Muscle of arm (tissue), 12 donors: ENCODE data around the gene PIK3R6. TPM values are rescaled to one million over a fixed set of nuclear protein-coding genes. Genes with fewer than 3 reads are reported as not detected.

Source experiments
- DNase-seq: peaks from one replicate; pipeline ENCODE4 v3.0.0-alpha.2; 2013
- polyA plus RNA-seq, 12 donors: library from polyadenylated mRNA; unstranded; fragments of 120-200 nt; gene quantifications; one replicate each; pipeline ENCODE4 v1.2.1, GENCODE V29; 2013; ENCODE audit not compliant: insufficient read length in 12 of 12

Gene PIK3R6
- polyA plus RNA-seq, 12 donors, result 3.0 to 5.8 (median 4.1) TPM; not detected in 1

GRCh38 chr17:8855477-8856204, 11.8 kb downstream of the PIK3R6 start:
- DNase-seq, result no peak

GRCh38 chr17:8851600-8851999, 15.9 kb downstream of the PIK3R6 start:
- DNase-seq, result no peak

- no peak for DNase-seq
Measured at GRCh38 chr17:8849311-8850041, 18.0 kb downstream of the PIK3R6 start.

DNA sequence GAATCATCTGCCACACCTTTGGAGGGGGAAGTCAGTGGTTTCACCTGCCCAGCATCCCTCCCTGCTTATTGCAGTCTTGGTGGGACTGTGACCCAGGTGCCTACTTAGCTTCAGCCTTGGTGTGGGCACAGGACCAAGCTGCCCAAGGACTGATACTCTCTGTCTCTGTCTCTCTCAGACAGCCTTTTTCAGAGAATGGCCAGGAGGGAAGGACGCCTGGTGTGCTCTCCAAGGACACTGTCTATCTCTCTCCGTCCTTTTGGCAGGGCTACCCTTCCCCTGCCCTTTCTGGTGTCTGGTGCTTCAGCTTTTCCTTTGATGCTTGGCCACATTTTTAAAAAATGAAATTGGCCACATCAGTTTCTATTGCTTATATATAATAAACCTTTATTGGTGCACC, 19.6 kb downstream of the PIK3R6 start:
- DNase-seq, result no peak

GRCh38 chr17:8846768-8847211, 20.7 kb downstream of the PIK3R6 start:
- no peak for DNase-seq

GRCh38 chr17:8844229-8845218, 22.9 kb downstream of the PIK3R6 start:
- no peak for DNase-seq

- no peak for DNase-seq
Measured at GRCh38 chr17:8843344-8843743, 24.1 kb downstream of the PIK3R6 start.

GRCh38 chr17:8841844-8842243, 25.6 kb downstream of the PIK3R6 start:
- DNase-seq, result no peak

DNA sequence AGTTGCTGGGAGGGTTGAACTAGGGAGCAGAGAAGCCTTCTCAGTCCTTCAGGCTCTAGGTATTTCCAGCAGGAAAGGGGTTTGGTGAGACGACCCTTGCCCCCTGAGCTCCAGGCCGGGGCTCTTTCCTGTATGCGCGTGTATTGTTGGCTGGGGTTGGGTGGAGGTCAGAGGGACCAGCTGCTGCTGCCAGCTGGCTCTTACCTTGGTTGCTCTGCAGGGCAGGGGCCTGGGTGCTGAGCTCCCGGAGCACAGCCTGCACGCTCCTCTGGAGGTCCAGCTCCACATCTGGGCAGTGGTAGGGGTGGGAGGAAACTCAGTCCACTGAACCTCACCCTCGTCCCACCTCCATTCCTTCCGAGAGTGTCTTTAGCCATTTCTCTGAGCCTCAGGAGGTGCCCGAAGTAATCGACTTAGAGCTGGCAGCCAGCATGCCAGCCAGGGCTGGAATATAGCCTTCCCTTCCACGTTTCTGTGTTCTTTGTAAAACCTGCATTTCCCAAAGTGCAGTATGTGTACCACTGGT, 28.0 kb downstream of the PIK3R6 start:
- no peak for DNase-seq

DNA sequence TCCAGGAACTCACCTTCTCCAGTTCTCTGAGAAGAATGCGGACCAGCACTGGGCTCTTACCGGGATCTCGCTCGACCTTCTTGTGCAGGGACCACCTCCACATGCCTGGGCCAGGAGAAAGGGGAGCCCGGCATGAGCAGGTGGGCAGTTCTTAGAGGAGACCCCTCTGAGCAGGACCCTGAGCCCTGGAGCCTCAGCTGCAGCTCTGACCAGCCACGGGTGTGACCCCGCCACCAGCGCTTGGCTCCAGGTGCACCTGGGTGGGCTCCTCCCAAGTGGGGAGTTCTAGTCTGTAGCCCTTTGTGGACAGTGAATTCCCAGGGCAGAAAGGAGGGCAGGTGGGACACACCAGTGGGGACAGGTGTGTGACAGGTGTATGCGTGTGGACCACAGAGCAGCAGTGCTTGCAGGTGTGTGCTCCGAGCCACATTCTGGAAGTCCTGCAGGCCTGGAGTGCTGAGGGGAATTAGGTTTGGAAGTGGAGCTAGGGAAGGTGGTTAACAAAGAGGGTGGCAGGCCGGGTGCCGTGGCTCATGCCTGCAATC, 28.9 kb downstream of the PIK3R6 start:
- no peak for DNase-seq

GRCh38 chr17:8837563-8838075, 29.9 kb downstream of the PIK3R6 start:
- DNase-seq, result no peak

GRCh38 chr17:8836821-8837562, 30.5 kb downstream of the PIK3R6 start:
- no peak for DNase-seq

DNA sequence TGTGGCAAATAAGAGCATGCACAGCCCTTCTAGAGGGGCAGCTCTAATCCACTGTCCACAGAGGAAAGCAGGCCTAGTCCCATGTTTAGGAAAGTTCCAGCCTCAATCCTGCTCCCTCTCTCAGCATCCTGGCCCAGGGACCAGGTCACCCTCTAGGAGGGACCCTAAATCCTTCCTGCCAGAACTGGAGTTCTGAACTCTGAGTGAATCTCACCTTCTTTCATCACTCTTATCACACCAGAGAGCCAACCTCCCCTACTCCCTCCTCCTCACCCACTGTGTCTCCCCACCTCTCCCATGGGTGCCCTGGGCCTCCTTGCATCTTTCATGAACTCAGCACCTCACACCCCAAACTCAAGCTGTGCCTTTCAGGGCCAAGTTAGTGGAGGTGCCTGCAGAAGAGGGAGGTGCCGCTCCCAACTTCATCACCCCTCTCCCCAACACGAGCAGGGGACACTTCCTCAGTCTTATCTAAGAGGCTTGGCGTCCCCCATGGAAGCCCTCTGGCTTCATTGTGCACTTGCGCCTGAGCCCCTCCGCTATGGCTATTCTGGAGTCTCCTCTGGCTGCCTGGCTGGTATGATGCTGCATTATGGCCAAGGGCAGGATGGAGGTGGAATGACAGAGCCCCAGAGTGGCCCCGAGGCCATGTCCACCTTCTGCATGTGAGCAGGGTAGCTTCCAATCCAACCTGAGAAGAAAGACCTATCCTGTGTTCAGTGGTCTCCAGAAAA, 31.7 kb downstream of the PIK3R6 start:
- DNase-seq, result no peak

DNA sequence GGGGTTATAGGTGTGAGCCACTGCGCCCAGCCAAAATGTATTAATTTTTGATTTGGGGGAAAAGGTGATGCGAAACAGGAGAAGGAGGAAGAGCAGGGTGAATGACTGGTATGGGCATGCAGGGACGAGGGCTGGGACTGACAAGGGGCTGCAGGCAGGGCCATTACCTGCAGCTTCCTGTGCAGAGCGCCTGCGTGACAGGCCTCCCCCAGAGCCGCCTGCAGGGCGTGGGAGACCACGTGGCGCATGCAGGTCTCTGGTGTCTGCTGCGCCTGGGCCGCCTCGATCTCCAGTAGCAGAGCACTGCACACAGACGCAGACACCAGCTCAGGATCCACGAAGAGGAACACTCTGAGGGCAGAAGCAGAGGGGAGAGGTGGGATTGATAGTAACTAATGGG, 32.4 kb downstream of the PIK3R6 start:
- DNase-seq, result no peak

DNA sequence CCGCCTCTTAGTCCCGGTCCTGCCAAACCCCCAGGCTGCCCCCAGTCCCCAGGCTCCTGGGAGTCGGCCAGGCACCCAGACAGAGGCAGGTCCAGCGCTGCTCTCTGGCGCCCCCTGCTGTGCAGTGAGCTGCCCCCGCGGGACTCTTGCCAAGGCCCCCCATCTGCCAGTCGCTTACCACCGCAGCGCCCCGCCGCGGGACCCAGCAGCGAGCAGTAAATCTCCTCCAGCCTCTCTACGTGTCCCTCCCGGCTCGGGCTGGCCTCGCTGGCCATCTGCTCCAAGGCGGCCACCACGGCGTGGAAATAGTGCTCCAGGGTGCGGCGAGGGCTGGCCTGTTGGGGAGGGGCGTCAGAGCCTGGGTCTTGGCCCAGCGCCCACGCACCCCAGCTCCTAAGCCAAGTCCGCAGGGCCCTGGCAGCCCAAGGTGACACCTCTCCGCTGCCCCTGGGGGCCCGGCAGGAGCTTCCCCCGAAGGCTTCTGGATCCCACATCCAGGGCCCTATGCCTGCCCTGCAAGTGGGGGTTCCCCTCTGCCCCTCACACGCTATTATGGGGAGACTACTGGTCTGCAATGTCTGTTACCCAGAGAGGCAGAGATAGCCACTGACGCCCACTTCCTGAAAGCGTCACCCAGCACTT, 34.6 kb downstream of the PIK3R6 start:
- no peak for DNase-seq

GRCh38 chr17:8831234-8831849, 36.1 kb downstream of the PIK3R6 start:
- no peak for DNase-seq

GRCh38 chr17:8830141-8830540, 37.3 kb downstream of the PIK3R6 start:
- DNase-seq, result no peak

DNA sequence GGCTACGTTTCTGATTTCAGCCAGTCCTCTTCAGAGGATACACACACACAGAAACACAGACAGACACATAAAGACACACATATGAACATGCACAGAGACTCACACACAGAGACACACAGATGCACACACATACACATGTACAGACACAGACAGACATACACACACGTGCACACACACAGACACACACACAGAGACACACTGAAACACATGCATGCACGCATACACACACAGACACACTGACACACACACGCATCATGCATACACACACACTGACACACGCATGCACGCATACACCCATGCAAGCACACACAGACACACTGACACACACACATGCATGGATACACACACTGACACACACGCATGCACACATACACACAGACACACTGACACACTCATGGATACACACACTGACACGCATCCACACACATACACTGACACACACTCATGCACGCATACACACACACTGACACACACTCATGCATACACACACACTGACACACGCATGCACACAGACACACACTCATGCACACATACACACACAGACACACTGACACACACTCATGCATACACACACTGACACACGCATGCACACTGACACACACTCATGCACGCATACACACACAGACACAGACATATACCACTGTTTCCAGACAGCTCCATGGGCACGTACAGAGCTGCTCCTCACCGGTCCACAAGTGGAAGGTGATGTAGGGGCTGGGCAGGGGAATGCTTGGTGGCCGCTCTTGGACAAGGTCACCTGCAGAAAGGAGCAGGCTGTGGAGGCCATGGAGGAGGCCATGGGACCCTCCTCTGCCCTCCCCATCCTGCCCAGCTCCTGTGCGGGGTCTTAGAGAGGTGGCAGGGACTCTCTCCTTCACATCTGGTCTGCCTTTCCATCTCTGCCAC, 38.2 kb downstream of the PIK3R6 start:
- no peak for DNase-seq
